Sigmoid colon (tissue), 7 donors: Measurements from ENCODE around the gene ATXN10. TPM values are rescaled to one million over a fixed set of nuclear protein-coding genes. Genes with fewer than 3 reads are reported as not detected.

Source experiments
- DNase-seq: peaks from one replicate; pipeline ENCODE4 v3.0.0-alpha.2; 2019
- H3K27ac ChIP-seq, 4 donors: fragments of 200-600 bp; sonication (generic); one replicate each; pipeline ENCODE4 v1.5.1; 2016 to 2019; ENCODE audit warnings: mild to moderate bottlenecking in 1 of 4
- H3K27me3 ChIP-seq, 3 donors: fragments of 200-600 bp; sonication (generic); one replicate each; pipeline ENCODE4 v1.5.1; 2019; ENCODE audit warnings: mild to moderate bottlenecking in 1 of 3
- H3K36me3 ChIP-seq, 4 donors: fragments of 200-600 bp; sonication (generic); one replicate each; pipeline ENCODE4 v1.5.1; 2016 to 2019
- H3K4me1 ChIP-seq, 4 donors: fragments of 200-600 bp; sonication (generic); one replicate each; pipeline ENCODE4 v1.5.1; 2017 to 2019
- H3K4me3 ChIP-seq, 4 donors: fragments of 200-600 bp; sonication (generic); one replicate each; pipeline ENCODE4 v1.5.1; 2017 to 2019; ENCODE audit warnings: mild to moderate bottlenecking in 2 of 4, moderate library complexity in 1 of 4
- H3K9me3 ChIP-seq, 4 donors: fragments of 200-600 bp in 3 of 4; sonication (generic) in 3 of 4; one replicate each; pipeline versions ENCODE4 v1.5.1 to v1.6.1; 2013 to 2019
- CTCF ChIP-seq, 4 experiments: fragments of 450-650 bp in 3 of 4; fragments of 200-600 bp in 1 of 4; IDR thresholded peaks; one replicate each; pipeline ENCODE4 v1.5.1; 2016 to 2019; ENCODE audit warnings: antibody characterized with exemption in 4 of 4, mild to moderate bottlenecking in 3 of 4, moderate library complexity in 2 of 4
- EP300 ChIP-seq, 4 donors: sonication (generic); formaldehyde crosslinking; IDR thresholded peaks; one replicate each; pipeline ENCODE4 v1.6.1; 2017; ENCODE audit warnings: antibody characterized with exemption in 4 of 4
- POLR2A ChIP-seq, 2 donors: fragments of 450-650 bp; IDR thresholded peaks; one replicate each; pipeline ENCODE4 v1.6.1; 2016; ENCODE audit warnings: antibody characterized with exemption in 2 of 2, mild to moderate bottlenecking in 2 of 2, moderate library complexity in 2 of 2
- POLR2AphosphoS5 ChIP-seq, 4 donors: sonication (generic); formaldehyde crosslinking; IDR thresholded peaks; one replicate each; pipeline ENCODE4 v1.6.1; 2017; ENCODE audit warnings: antibody characterized with exemption in 4 of 4
- WGBS, 2 donors: extraction: QIAGEN DNeasy Blood & Tissue Kit; methylation state at CpG; one replicate each; pipeline ENCODE4 v1.1.7; 2013; 5-methylcytosine and 5-hydroxymethylcytosine counted together
- intact Hi-C: fragments of 100-400 bp; cut with DNase I; formaldehyde crosslinking; loops from one replicate; pipeline ENCODE4 v1.15.1; 2023
- polyA plus RNA-seq, 3 donors: library from polyadenylated mRNA; stranded (reverse); fragments of 200-250 nt; gene quantifications; one replicate each; pipeline ENCODE4 v1.2.3, GENCODE V29; 2013
- total RNA-seq, 4 donors: library from RNA; depleted of rRNA; stranded (reverse); fragments of >200 nt; gene quantifications; one replicate each; pipeline ENCODE4 v1.1.0, GENCODE V29; 2016
- donor health status: healthy with polysubstance abuse.
- donor health status: Bipolar disorder and iron deficiency.
- donor health status: healthy.

ATXN10 gene
- total and polyA plus RNA-seq, 7 donors = 37.9 to 187 (median 160) TPM

- Histone ChIP-seq H3K36me3 (no peaks in the 10 kb centered on the region), H3K27me3 (no peaks in the 10 kb centered on the region), H3K4me3 (no peak overlapping the region), H3K27ac (no peak overlapping the region), H3K4me1 (peaks cover 0 to 82% (median 69%) of the 10 kb centered on the region in 4 donors), H3K9me3 (no peaks in the 10 kb centered on the region)
- TF ChIP-seq CTCF (IDR thresholded peaks at IDR 0.05) (no peak), POLR2A (IDR thresholded peaks at IDR 0.05) (no peak), EP300 (IDR thresholded peaks at IDR 0.05) (no peak), POLR2AphosphoS5 (IDR thresholded peaks at IDR 0.05) (no peak)
- intact Hi-C loops = no loop called here
- WGBS, 2 donors = 78 to 91% methylated on average over 6 of the region's 6 CpGs
- no peak for DNase-seq
Measured at GRCh38 chr22:45683248-45683647, 11.6 kb downstream of the ATXN10 start.

GRCh38 chr22:45683680-45684079 lies 12.0 kb downstream of the ATXN10 start:
- H3K4me1 ChIP-seq = peaks cover 0 to 82% (median 73%) of the 10 kb centered on the region in 4 donors
- 93 to 95% methylated on average over 2 of the region's 2 CpGs for WGBS, 2 donors
- H3K4me3 ChIP-seq = no peak overlapping the region
- no peak for DNase-seq
- no peak overlapping the region for H3K27ac ChIP-seq
- intact Hi-C loops = no loop called here
- no peak for TF ChIP-seq CTCF (IDR thresholded peaks at IDR 0.05)
- no peak for TF ChIP-seq POLR2A (IDR thresholded peaks at IDR 0.05)
- TF ChIP-seq POLR2AphosphoS5 (IDR thresholded peaks at IDR 0.05) = no peak
- H3K9me3 ChIP-seq = no peaks in the 10 kb centered on the region
- no peaks in the 10 kb centered on the region for H3K36me3 ChIP-seq
- H3K27me3 ChIP-seq = no peaks in the 10 kb centered on the region

GRCh38 chr22:45684169-45684568 lies 12.5 kb downstream of the ATXN10 start:
- DNase-seq = no peak
- Histone ChIP-seq H3K36me3 (no peaks in the 10 kb centered on the region), H3K27ac (no peak overlapping the region), H3K27me3 (no peaks in the 10 kb centered on the region), H3K4me1 (peaks cover 0 to 87% (median 78%) of the 10 kb centered on the region in 4 donors), H3K9me3 (no peaks in the 10 kb centered on the region), H3K4me3 (no peak overlapping the region)
- intact Hi-C loops = no loop called here
- no peak for TF ChIP-seq EP300 (IDR thresholded peaks at IDR 0.05)
- TF ChIP-seq POLR2A (IDR thresholded peaks at IDR 0.05) = no peak
- no peak for TF ChIP-seq POLR2AphosphoS5 (IDR thresholded peaks at IDR 0.05)
- no peak for TF ChIP-seq CTCF (IDR thresholded peaks at IDR 0.05)
- 64 to 75% methylated on average over 4 of the region's 4 CpGs for WGBS, 2 donors

- peak overlapping the region in 1 of 4 donors; percentile 61 for H3K27ac ChIP-seq
- H3K4me1 ChIP-seq = peaks cover 0 to 94% (median 79%) of the 10 kb centered on the region in 4 donors
- intact Hi-C loops = no loop called here
Measured at GRCh38 chr22:45684752-45685574, 13.3 kb downstream of the ATXN10 start.

More at GRCh38 chr22:45684752-45685574, 13.3 kb downstream of the ATXN10 start:
- no peaks in the 10 kb centered on the region for H3K9me3 ChIP-seq
- H3K27me3 ChIP-seq = no peaks in the 10 kb centered on the region
- no peak for TF ChIP-seq POLR2A (IDR thresholded peaks at IDR 0.05)
- TF ChIP-seq POLR2AphosphoS5 (IDR thresholded peaks at IDR 0.05) = no peak
- no peak for TF ChIP-seq CTCF (IDR thresholded peaks at IDR 0.05)
- TF ChIP-seq EP300 (IDR thresholded peaks at IDR 0.05) = no peak
- H3K36me3 ChIP-seq = peaks cover 0 to 6% (median 0%) of the 10 kb centered on the region in 4 donors
- WGBS, 2 donors = 96 to 97% methylated on average over 5 of the region's 5 CpGs
- DNase-seq = no peak
- no peak overlapping the region for H3K4me3 ChIP-seq
